T follicular helper cell (primary cell): ENCODE data around the gene MICALL2.
"Not testable (repeated sequence)": the region's sequence is repeated elsewhere in the genome, so short reads cannot be mapped to it uniquely, and the experiment has no call there.

Source experiments
- DNase-seq: peaks from one replicate; pipeline ENCODE4 v3.0.0-alpha.2; 2020; ENCODE audit warnings: low read depth

Gene MICALL2

DNA sequence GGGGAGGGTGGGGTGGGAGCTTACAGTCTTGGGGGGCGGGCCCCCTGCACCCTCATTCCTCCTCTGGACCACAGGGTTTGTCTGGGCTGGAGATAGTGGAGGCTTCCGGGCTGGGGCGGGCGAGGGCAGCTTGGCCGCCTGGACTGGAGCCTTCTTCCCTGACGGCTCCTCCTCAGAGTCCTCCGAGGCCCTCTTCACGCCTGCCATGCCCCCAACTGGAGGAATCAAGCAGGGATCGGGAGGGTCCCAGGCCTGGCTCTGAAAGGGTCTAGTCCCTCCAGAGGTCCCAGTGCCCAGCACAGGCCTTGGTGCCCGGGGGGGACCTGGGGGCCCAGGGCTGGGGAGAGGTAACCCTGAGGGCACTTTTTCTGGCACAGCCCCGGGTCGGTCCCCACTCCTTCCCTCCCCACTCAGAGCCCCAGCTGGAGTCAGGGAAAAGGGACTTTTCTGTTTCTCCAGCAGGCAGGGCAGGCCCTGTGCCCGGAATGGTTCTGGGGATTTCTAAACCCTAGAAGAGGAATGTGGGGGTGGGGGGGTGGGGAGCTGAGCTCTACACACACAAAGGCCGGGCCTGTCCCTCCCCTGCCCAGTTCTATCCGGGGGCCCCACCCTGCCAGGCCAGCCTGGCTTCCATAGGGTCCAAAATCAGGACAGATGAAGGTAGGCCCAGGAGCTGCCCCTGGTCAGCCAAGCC lies 11.6 kb downstream of the MICALL2 start:
- DNase-seq = no peak

DNA sequence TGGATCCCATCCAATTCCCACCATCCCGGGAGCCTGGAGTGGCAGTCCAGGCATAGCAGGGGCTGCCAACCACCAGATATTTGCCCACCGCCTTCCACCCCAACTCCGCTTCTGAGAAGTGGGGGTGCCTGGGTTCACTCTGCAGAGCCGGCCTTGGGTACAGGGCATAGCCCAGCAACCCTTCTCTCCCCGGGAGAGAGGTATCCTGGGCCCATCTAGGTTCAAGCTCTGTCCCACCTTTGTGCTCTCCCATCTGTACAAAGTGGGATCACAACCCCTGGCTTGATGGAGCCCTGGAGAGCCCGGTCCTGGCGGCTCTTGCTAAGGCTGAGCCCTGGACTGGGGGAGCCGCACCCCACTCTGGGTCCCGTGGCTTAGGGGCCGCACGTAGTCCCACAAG lies 12.2 kb downstream of the MICALL2 start:
- no peak for DNase-seq

DNA sequence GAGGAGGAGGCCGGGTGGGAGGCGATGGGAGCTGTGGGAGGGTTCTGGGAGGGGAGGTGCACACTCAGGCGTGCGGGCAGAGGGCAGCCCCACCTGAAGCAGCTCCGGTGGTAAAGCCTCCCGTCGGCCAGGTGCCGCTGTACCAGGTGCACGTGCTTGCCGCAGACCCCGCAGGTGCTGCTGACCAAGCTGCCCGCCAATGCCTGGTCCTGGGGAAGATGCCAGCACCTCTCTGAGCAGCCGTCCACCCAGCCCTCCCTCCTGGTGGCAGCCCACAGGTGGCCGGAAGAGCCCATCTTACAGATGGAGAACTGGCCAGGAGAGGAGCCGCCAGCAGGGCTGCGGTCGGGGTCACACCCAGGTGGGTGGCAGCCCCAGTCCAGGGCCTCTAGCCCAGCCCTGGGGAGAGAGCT lies 12.6 kb downstream of the MICALL2 start:
- no peak for DNase-seq

DNA sequence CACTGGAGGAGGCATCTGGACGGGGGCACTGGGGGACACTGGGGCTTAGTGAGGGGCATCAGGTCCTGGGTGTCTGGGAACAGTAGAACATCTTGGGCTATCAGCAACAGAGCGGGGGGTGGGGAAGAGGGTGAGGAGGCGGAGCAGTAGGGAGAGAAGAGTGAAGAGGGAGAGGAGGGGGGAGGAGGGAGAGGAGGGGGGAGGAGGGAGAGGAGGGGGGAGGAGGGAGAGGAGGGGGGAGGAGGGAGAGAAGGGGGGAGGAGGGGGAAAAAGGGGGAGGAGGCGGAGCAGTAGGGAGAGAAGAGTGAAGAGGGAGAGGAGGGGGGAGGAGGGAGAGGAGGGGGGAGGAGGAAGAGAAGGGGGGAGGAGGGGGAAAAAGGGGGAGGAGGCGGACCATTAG lies 13.2 kb downstream of the MICALL2 start:
- DNase-seq = not testable (repeated sequence)

DNA sequence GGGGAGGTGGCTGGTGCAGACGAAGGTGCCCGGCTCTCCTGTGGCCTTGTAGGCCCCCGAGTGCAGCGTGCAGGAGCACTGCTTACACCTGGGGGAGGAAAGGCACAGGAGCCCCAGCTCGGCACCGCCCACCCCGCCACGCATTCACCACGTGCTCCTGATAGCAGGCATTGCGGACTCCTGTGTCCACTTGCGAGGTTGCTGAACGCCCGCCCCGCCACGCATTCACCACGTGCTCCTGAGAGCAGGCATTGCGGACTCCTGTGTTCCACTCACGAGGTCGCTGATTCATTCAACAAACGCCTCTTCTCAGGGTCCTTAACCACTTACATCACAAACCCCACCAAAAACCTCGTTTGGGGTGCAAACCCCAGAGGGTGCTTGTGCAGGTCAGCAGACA lies 13.9 kb downstream of the MICALL2 start:
- DNase-seq = no peak

DNA sequence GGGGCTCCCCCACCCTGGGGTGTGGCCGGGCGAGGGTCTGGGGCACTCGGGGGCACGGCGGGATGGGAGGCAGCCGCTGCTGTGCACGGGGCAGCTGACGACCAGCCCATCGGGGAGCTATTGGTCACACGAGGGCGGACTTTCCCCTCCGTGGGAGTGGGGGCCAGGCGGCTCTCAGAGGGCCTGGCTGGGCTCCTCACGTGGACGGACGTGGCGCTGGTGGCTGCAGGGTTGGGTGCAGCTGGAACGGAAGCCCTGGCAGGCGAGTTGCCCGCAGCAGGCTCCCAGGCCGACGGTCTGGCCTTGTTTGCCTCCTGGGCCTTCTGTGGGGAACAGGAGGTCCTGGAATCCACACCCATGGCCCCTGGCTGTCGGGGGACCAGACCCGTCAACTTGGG lies 14.3 kb downstream of the MICALL2 start:
- no peak for DNase-seq

DNA sequence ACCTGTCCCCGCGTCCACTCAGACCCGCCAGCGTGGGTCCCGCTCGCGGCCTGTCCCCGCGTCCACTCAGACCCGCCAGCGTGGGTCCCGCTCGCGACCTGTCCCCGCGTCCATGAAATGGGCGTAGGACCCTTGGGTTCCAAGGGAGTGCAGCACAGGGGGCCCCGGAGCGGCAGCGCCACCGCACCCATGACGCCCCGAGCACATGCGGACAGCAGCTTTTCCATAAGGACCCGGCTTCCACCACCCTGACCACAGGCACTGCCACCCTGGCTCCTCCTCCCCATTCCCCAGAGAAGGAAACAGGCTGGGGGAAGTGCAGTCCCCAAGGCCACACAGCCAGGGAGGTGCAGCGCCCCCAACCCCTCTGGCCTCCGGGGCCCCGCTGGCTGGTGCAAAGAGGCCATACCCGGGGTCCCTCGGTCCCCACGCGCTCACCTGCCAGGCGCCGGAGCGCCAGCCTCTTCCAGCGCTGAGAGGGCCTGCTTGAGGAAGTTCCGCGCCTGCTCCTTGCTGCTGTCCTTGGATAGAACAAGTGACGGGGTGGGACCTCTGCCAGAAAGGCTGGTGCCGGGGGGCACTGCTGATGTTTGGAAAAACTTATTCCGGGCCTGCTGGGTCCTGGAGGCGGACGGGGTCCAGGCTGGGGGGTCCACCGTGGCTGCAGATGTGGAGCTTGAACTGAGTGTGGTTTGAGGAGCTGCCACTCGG lies 14.9 kb downstream of the MICALL2 start:
- no peak for DNase-seq

DNA sequence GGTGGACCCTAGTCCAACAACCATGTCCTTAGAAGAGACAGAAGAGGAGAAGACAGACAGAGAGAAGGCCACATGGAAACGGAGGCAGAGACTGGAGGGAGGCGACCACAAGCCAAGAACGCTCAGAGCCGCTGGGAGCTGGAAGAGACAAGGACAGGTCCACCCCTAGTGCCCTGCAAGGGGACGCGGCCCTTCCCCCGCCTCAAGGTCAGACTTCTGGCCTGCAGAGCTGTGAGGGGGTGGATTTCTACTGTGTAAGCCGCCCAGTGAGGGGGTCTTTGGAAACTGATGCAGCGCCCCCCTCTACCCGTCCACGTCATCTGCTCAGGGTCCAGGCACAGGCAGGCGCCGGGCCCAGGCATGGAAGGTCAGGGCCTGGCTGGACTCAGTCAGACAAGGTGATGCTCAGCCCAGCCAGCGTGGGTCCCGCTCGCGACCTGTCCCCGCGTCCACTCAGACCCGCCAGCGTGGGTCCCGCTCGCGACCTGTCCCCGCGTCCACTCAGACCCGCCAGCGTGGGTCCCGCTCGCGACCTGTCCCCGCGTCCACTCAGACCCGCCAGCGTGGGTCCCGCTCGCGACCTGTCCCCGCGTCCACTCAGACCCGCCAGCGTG lies 15.6 kb downstream of the MICALL2 start:
- not testable (repeated sequence) for DNase-seq

DNA sequence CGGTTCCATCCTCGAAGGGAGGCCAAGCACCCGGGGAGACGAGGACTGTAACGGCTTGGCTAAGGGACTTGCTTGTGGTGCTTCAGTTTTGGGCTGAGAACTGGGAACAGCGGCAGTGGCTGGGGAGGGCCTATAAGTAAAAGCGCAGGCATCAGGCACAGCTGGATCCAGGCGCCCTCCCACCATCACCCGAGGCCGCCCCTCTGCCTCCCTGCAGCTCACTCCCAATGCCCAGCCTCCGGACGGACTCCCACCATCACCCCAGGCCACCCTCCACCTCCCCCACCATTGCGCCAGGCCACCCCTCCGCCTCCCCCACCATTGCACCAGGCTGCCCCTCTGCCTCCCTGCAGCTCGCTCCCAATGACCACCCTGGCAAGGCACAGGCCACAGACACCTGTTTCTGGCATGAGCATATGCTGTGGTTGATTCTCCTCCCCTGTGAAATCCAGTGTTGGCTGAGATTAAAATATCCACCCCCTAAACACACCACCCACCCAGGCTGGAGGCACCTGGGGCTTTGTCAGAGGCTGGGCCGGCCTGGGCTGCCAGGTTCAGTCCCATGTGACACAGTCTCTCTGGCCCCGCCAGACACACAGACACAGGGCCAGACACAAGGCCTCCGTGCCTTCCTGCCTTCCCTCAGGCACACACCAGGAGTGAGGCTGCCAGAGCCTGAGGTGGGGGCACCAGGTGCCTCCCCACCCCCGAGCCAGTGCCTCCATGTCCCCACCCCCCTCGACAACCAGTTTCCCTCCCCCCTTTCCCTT lies 16.7 kb downstream of the MICALL2 start:
- DNase-seq = no peak

DNA sequence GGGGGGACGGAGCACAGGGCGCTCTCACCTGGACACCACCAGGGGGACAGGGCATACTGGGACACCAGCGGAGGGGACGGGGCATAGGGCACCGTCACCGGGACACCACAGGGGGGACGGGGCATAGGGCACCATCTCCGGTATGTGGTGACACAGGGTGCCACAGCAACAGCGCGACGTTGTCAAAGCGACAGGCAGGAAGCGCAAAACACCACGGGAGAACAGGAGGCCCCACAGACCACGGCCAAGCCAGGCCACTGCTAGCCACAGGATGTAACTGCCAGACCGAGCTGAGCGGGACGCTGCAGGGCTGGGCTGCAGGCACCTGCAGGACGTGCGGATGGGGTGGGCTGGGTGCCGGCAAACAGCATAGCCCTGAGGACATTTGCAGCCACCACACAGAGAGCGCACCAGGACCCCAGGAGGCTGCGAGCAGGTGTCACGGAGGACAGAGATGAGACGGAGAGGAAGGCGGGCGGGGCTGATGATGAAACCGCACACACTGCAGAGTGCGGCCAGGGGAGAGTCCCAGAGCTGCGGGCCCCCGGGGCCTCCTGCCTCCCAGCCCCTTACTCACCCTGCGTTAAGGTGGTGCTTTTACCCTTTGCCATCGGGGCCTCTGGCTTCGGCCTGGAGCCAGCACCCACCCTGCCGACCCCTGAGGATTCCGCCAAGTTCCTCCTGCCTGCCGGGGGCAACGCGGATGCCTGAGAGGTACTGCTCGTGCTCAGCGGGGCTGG lies 17.5 kb downstream of the MICALL2 start:
- DNase-seq = no peak

DNA sequence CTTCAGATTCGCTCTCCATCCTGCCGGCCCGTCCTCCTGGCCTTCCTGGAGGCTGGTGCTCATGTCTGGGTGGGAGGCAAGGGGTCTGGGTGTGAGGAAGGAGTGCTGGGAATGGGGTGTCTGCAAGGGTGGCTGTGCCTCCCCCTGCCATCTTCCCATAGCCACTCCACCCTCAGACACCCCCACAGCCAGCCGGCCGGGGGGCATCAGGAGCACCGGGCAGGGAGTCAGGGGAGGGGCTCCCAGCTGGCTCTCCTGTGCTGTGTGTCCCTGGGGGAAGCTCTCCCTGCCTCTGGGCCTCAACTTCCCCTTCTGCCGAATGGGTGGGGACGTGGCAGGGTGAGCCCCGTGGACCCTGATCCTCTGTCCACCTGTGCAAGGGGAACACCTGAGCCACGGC lies 18.6 kb downstream of the MICALL2 start:
- DNase-seq = no peak

DNA sequence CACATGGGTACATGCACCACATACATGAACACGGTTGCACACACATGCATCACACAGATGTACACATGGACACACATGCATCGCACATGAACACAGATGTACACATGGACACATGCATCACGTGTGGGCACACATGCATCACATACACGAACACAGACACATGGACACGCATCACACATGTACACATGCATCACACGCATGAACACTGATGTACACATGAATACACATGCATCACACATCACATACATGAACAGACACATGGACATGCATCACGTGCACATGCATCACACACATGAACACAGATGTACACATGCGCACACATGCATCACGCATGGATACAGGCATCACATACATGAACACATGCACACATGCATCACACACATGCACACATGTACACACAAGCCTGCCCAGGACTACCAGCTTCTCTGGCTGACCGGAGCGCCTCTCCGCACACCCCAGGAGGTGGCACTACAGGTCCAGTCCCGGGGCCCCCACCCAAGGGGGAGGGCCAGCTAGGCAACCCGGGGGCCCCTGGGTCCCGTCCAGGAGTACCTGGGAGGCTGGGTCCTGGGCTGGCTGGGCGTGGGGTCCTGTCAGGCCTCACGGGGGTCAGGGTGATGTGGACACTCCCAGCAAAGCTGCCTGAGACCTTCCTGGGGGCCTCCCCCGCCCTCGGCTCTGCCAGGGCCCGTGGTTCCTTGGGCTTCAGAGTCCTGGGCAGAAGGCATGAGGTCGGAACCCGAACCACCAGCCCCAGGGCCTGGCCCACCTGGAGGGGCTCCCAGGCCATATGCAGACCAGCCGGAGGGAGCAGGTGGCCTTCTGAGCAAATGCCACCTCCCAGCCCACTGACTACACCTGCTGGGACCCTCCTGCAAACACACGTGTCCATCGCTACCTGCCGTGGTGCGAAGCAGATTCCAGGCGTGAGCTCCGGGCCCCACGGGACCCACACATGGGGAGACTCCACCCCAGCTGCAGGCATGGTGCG lies 19.6 kb downstream of the MICALL2 start:
- no peak for DNase-seq

DNA sequence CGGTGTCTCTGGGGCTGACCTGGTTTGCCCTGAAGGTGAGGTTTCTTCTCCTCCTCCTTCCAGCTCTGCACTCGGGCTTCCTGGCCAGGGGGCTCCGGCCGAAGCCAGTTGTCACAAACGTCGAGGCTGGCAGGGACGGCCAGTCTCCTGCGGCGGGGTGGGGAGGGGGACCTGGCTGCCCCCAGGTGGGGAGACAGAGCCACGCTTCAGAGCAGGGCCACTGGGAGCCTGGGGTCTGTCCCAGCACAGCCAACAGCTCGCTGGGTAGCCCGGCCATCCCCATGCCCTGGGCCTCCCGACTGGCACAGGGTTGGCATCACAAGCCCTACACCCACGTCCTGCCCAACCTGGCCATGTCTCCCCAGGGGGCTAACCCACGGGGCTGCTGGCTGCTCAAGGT lies 20.4 kb downstream of the MICALL2 start:
- DNase-seq = no peak

DNA sequence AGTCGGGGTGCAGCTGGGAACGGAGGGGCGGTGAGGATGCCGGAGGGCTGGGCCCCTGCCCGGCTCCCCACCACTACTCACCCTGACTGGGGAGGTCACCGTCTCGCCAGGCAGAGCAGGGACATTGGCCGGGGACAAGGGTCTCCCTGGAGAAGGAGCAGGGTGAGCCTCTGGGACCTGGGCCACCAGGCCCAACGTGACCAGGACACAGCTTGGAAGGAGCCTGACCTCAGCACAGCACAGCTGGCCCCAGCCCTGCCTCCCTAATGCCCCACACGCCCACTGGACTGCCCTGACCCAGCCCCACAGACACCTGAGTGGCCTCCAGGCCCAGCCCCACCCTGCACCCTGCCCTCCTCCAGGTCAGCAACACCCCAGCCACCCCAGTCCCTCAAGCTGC lies 21.1 kb downstream of the MICALL2 start:
- no peak for DNase-seq

DNA sequence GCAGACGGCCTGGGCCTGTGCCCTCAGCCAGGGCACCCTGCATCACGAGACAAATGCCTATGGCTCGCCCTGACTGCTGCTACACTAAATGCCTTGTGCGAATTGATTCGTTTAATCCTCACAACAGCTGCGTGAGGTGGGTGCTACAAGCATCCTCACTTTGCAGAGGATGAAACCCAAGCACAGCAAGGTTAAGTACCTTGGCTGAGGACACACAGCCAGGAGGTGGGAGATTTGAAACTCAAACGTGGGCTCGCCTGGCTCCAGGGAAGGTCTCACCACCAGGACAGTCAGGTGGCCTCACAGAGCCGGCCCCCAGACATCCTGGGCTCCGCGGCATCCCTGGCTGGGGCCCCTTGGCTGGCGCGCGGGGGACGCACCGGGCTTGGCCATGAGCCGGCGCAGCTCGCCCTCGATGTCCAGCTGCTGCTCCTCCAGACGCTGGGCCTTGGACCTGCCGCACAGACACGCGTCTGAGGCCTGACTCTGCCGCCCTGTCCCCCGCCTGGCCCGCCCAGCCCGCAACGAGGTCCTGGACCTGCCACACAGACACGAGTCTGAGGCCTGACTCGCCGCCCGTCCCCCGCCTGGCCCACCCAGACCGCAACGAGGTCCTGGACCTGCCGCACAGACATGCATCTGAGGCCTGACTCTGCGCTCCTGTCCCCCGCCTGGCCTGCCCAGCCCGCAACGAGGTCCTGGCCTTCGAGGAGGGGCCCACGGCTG lies 22.0 kb downstream of the MICALL2 start:
- no peak for DNase-seq

DNA sequence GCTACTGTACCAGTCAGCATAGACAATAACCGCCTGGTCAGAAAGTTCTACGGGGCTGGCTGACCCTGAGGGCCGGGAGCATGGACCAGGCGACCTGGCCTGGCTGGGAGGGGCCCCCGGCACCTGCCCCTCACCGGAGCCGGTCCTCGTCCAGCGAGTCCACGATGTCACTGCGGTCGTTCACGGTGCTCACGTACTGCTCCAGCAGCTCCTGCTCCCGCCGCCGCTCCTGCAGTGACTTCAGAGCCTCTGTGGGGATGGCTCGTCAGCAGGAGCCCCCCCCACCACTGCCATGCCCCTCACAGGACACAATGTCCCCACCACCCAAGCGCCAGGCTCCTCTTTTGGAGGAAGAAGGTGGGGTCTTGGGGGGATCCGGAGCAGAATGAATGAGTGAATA lies 22.7 kb downstream of the MICALL2 start:
- no peak for DNase-seq

DNA sequence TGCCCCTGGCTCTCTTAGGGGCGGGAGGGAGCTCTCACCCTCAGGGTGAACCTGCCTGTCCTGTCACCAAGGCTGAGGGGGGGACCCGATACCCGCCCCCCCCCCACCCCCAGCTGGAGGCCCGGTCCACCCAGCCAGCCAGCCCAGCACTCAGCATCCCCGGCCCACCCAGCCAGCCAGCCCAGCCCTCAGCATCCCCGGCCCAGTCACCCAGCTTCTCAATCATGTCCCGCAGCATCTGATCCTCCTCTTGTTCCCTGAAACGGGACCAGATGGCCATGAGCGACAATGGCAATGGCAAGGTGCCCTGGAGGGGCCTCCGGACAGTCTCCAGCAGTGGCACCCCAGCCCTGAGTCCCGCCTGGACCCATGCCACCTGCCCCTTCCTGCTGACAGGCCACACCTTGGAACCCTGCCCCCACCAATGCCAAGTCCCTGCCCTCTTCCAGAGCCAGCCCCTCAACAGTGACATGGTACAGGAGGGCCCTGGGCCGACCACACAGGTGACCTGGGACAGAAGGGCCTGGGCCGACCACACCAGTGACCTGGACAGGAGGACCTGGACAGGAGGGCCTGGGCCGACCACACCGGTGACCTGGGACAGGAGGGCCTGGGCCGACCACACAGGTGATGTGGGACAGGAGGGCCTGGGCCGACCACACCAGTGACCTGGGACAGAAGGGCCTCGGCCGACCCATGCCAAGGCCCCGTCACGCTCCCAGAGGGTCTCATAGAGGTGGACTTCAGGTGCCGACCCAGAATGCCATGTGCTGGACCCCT lies 24.2 kb downstream of the MICALL2 start:
- DNase-seq = no peak

DNA sequence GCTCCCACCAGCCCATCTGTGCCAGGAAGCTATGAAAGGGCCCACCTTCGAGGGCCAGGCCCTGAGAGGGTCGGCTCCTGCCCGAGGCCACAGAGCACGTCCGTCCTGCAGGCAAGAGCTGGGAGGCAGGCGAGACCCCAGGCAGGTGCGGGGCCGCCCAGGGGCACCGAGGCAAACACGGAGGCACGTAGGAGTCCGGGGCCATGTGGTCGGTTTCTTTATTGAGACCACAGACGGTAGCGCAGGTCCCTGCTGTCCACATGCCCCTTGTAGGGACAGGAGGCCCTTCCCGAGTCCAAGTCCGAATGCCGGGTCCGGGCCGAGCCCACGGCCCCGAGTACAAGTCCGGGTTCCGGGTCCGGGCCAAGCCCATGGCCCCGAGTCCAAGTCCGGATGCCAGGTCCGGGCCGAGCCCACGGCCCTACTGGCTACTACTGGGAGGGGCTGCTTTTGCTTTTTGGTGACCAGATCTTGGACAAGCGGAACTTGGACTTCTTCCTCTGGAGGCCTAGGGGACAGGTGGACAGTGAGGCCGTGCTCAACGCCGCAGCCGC lies 25.0 kb downstream of the MICALL2 start:
- DNase-seq = no peak
